ENCODE measurements around the gene MYH1. TPM values are rescaled to one million over a fixed set of nuclear protein-coding genes. Genes with fewer than 3 reads are reported as not detected.
A peak's percentile ranks its signal among the peaks of the same experiment; 100 is the strongest.

The MYH1 gene
- polyA plus RNA-seq (2013), result not detected in 2 replicates

GRCh38 chr17:10518271-10519037, at the start of gene MYH1:
MYH1 (minus strand) TSS chr17:10518542; CDS start chr17:10516642, 1,900 bp downstream.
- Histone ChIP-seq H2BK12ac (ENCODE audit: low read length) (no peak within 1 kb of the TSS), H2BK5ac (ENCODE audit: low read depth, low read length, poor library complexity) (no peak within 1 kb of the TSS), H3K36me3 (ENCODE audit: control insufficient read depth in 1 of 2, insufficient read depth in 2 of 2, low read length in 2 of 2) (no peaks in the 10 kb centered on the region), H2AK5ac (ENCODE audit: low read length) (no peak within 1 kb of the TSS), H3K79me2 (ENCODE audit: control insufficient read depth, insufficient read depth, low read length, poor library complexity) (no peaks in the 10 kb centered on the region), H3K9me3 (ENCODE audit: insufficient read depth, low read depth, low read length) (no peaks in the 10 kb centered on the region), H2BK120ac (ENCODE audit: insufficient read depth, low read length, poor library complexity) (no peak within 1 kb of the TSS), H3K4ac (ENCODE audit: low read depth, low read length) (no peak within 1 kb of the TSS), H3K14ac (ENCODE audit: low read length) (no peak within 1 kb of the TSS), H3K4me3 (ENCODE audit: low read depth, low read length) (no peak within 1 kb of the TSS), H3K18ac (ENCODE audit: low read length) (no peak within 1 kb of the TSS), H4K91ac (ENCODE audit: low read depth, low read length) (no peak within 1 kb of the TSS), H3K27ac (ENCODE audit: low read depth, low read length) (no peak within 1 kb of the TSS), H3K23ac (ENCODE audit: low read length) (no peak within 1 kb of the TSS), H4K8ac (ENCODE audit: low read depth, low read length) (no peak within 1 kb of the TSS), H3K79me1 (ENCODE audit: low read length) (no peaks in the 10 kb centered on the region), H2AFZ (ENCODE audit: insufficient read depth, low read length, poor library complexity) (no peak within 1 kb of the TSS), H3K4me1 (ENCODE audit: control insufficient read depth in 1 of 2, insufficient read depth in 2 of 2, low read length in 2 of 2) (no peaks in the 10 kb centered on the region), H3K27me3 (ENCODE audit: insufficient read depth, low read length) (no peaks in the 10 kb centered on the region), H3K9ac (ENCODE audit: low read length) (no peak within 1 kb of the TSS), H3K4me2 (ENCODE audit: low read length) (no peak within 1 kb of the TSS), H4K12ac (ENCODE audit: low read depth, low read length) (no peak within 1 kb of the TSS)
- DNase-seq, result peak in 1 of 2 donors; percentile 8
- WGBS (ENCODE audit: extremely low coverage, insufficient coverage, insufficient read length), result no CpG with 5 or more reads among the region's 11 CpGs

GRCh38 chr17:10563991-10564660, 45.8 kb upstream of the MYH1 start:
- Histone ChIP-seq H4K91ac (ENCODE audit: low read depth, low read length) (no peak overlapping the region), H3K79me1 (ENCODE audit: low read length) (no peaks in the 10 kb centered on the region), H3K79me2 (ENCODE audit: control insufficient read depth, insufficient read depth, low read length, poor library complexity) (no peaks in the 10 kb centered on the region), H4K12ac (ENCODE audit: low read depth, low read length) (no peak overlapping the region), H2AK5ac (ENCODE audit: low read length) (no peak overlapping the region), H3K4me2 (ENCODE audit: low read length) (no peak overlapping the region), H3K14ac (ENCODE audit: low read length) (no peak overlapping the region), H2BK120ac (ENCODE audit: insufficient read depth, low read length, poor library complexity) (no peak overlapping the region), H3K18ac (ENCODE audit: low read length) (no peak overlapping the region), H3K9ac (ENCODE audit: low read length) (no peak overlapping the region), H3K4ac (ENCODE audit: low read depth, low read length) (no peak overlapping the region), H2BK5ac (ENCODE audit: low read depth, low read length, poor library complexity) (no peak overlapping the region), H3K4me3 (ENCODE audit: low read depth, low read length) (no peak overlapping the region), H2AFZ (ENCODE audit: insufficient read depth, low read length, poor library complexity) (no peak overlapping the region), H3K27ac (ENCODE audit: low read depth, low read length) (no peak overlapping the region), H2BK12ac (ENCODE audit: low read length) (no peak overlapping the region), H4K8ac (ENCODE audit: low read depth, low read length) (no peak overlapping the region), H3K9me3 (ENCODE audit: insufficient read depth, low read depth, low read length) (no peaks in the 10 kb centered on the region), H3K4me1 (ENCODE audit: control insufficient read depth in 1 of 2, insufficient read depth in 2 of 2, low read length in 2 of 2) (no peaks in the 10 kb centered on the region), H3K23ac (ENCODE audit: low read length) (no peak overlapping the region), H3K36me3 (ENCODE audit: control insufficient read depth in 1 of 2, insufficient read depth in 2 of 2, low read length in 2 of 2) (no peaks in the 10 kb centered on the region), H3K27me3 (ENCODE audit: insufficient read depth, low read length) (no peaks in the 10 kb centered on the region)
- no peak for DNase-seq
- no CpG with 5 or more reads among the region's 2 CpGs for WGBS (ENCODE audit: extremely low coverage, insufficient coverage, insufficient read length)

GRCh38 chr17:10558049-10558448, 39.7 kb upstream of the MYH1 start:
- Histone ChIP-seq H2BK5ac (ENCODE audit: low read depth, low read length, poor library complexity) (no peak overlapping the region), H4K91ac (ENCODE audit: low read depth, low read length) (no peak overlapping the region), H3K14ac (ENCODE audit: low read length) (no peak overlapping the region), H3K4me3 (ENCODE audit: low read depth, low read length) (no peak overlapping the region), H3K4me2 (ENCODE audit: low read length) (no peak overlapping the region), H2AFZ (ENCODE audit: insufficient read depth, low read length, poor library complexity) (no peak overlapping the region), H3K79me2 (ENCODE audit: control insufficient read depth, insufficient read depth, low read length, poor library complexity) (no peaks in the 10 kb centered on the region), H4K12ac (ENCODE audit: low read depth, low read length) (no peak overlapping the region), H3K4me1 (ENCODE audit: control insufficient read depth in 1 of 2, insufficient read depth in 2 of 2, low read length in 2 of 2) (peaks cover 0 to 3% of the 10 kb centered on the region in 2 experiments), H3K18ac (ENCODE audit: low read length) (no peak overlapping the region), H3K4ac (ENCODE audit: low read depth, low read length) (no peak overlapping the region), H3K9me3 (ENCODE audit: insufficient read depth, low read depth, low read length) (no peaks in the 10 kb centered on the region), H2BK12ac (ENCODE audit: low read length) (no peak overlapping the region), H3K23ac (ENCODE audit: low read length) (no peak overlapping the region), H4K8ac (ENCODE audit: low read depth, low read length) (no peak overlapping the region), H3K27me3 (ENCODE audit: insufficient read depth, low read length) (no peaks in the 10 kb centered on the region), H3K9ac (ENCODE audit: low read length) (no peak overlapping the region), H2AK5ac (ENCODE audit: low read length) (no peak overlapping the region), H3K36me3 (ENCODE audit: control insufficient read depth in 1 of 2, insufficient read depth in 2 of 2, low read length in 2 of 2) (no peaks in the 10 kb centered on the region), H3K79me1 (ENCODE audit: low read length) (no peaks in the 10 kb centered on the region), H2BK120ac (ENCODE audit: insufficient read depth, low read length, poor library complexity) (no peak overlapping the region), H3K27ac (ENCODE audit: low read depth, low read length) (no peak overlapping the region)
- WGBS (ENCODE audit: extremely low coverage, insufficient coverage, insufficient read length), result no CpG with 5 or more reads among the region's 6 CpGs
- DNase-seq, result no peak

GRCh38 chr17:10557422-10557821, 39.1 kb upstream of the MYH1 start:
- no peak overlapping the region for H2BK5ac ChIP-seq (ENCODE audit: low read depth, low read length, poor library complexity)
- no peaks in the 10 kb centered on the region for H3K36me3 ChIP-seq (ENCODE audit: control insufficient read depth in 1 of 2, insufficient read depth in 2 of 2, low read length in 2 of 2)
- H3K4me1 ChIP-seq (ENCODE audit: control insufficient read depth in 1 of 2, insufficient read depth in 2 of 2, low read length in 2 of 2), result peaks cover 0 to 3% of the 10 kb centered on the region in 2 experiments
- H2AK5ac ChIP-seq (ENCODE audit: low read length), result no peak overlapping the region
- H2BK120ac ChIP-seq (ENCODE audit: insufficient read depth, low read length, poor library complexity), result no peak overlapping the region
- DNase-seq, result no peak
- no peak overlapping the region for H3K27ac ChIP-seq (ENCODE audit: low read depth, low read length)
- H2BK12ac ChIP-seq (ENCODE audit: low read length), result no peak overlapping the region
- no peak overlapping the region for H3K4ac ChIP-seq (ENCODE audit: low read depth, low read length)
- H3K14ac ChIP-seq (ENCODE audit: low read length), result no peak overlapping the region
- no peaks in the 10 kb centered on the region for H3K27me3 ChIP-seq (ENCODE audit: insufficient read depth, low read length)
- no peak overlapping the region for H3K4me2 ChIP-seq (ENCODE audit: low read length)
- H3K79me1 ChIP-seq (ENCODE audit: low read length), result no peaks in the 10 kb centered on the region
- no peak overlapping the region for H4K12ac ChIP-seq (ENCODE audit: low read depth, low read length)
- no peaks in the 10 kb centered on the region for H3K9me3 ChIP-seq (ENCODE audit: insufficient read depth, low read depth, low read length)
- no peak overlapping the region for H3K18ac ChIP-seq (ENCODE audit: low read length)
- no peak overlapping the region for H3K4me3 ChIP-seq (ENCODE audit: low read depth, low read length)
- H4K91ac ChIP-seq (ENCODE audit: low read depth, low read length), result no peak overlapping the region
- no peaks in the 10 kb centered on the region for H3K79me2 ChIP-seq (ENCODE audit: control insufficient read depth, insufficient read depth, low read length, poor library complexity)
- no CpG with 5 or more reads among the region's 1 CpG for WGBS (ENCODE audit: extremely low coverage, insufficient coverage, insufficient read length)
- no peak overlapping the region for H2AFZ ChIP-seq (ENCODE audit: insufficient read depth, low read length, poor library complexity)
- no peak overlapping the region for H4K8ac ChIP-seq (ENCODE audit: low read depth, low read length)
- no peak overlapping the region for H3K9ac ChIP-seq (ENCODE audit: low read length)
- no peak overlapping the region for H3K23ac ChIP-seq (ENCODE audit: low read length)

Data from trophoblast cell (in vitro differentiated cells and primary cell).